Natural killer cell (primary cell): Measurements from ENCODE around the gene DCAF7. TPM values are rescaled to one million over a fixed set of nuclear protein-coding genes. Genes with fewer than 3 reads are reported as not detected.

Source experiments
- ATAC-seq, 3 donors: fragments of 150-1000 bp in 2 of 3; fragments of 200-7000 bp in 1 of 3; cut with Tn5 transposase; 1 replicate in 1 of 3; 2 replicates in 2 of 3; pipeline ENCODE4 v1.10.0; 2021; ENCODE audit warnings: mild to moderate bottlenecking in 2 of 3, moderate library complexity in 2 of 3
- DNase-seq, 2 donors: peaks; one replicate each; pipeline versions ENCODE4 v3.0.0 to v3.0.0-alpha.2; 2013 to 2021; ENCODE audit warnings: mixed read lengths in 1 of 2
- H3K27ac ChIP-seq: one replicate; pipeline ENCODE4 v1.5.1; 2013; ENCODE audit warnings: mild to moderate bottlenecking, low read length
- H3K27me3 ChIP-seq: one replicate; pipeline ENCODE4 v1.6.1; 2013; ENCODE audit warnings: low read length; ENCODE audit not compliant: control insufficient read depth, insufficient read depth
- H3K36me3 ChIP-seq: one replicate; pipeline ENCODE4 v1.6.1; 2013; ENCODE audit warnings: low read length; ENCODE audit not compliant: control insufficient read depth, insufficient read depth
- H3K4me1 ChIP-seq: one replicate; pipeline ENCODE4 v1.6.1; 2013; ENCODE audit warnings: low read length; ENCODE audit not compliant: control insufficient read depth, insufficient read depth
- H3K4me3 ChIP-seq: one replicate; pipeline ENCODE4 v1.5.1; 2013; ENCODE audit warnings: low read length
- H3K9me3 ChIP-seq: one replicate; pipeline ENCODE4 v1.6.1; 2013; ENCODE audit warnings: low read length; ENCODE audit not compliant: control insufficient read depth, insufficient read depth
- H3K27ac Mint-ChIP-seq, 2 donors: one replicate each; pipeline ENCODE4 v1.8.0; 2022; ENCODE audit warnings: mild to moderate bottlenecking in 2 of 2, mixed read lengths in 2 of 2, moderate library complexity in 1 of 2
- H3K27me3 Mint-ChIP-seq, 2 donors: one replicate each; pipeline ENCODE4 v1.8.0; 2022; ENCODE audit warnings: low read depth in 2 of 2, mixed read lengths in 2 of 2
- H3K36me3 Mint-ChIP-seq: one replicate; pipeline ENCODE4 v1.8.0; 2022; ENCODE audit warnings: mixed read lengths
- H3K4me1 Mint-ChIP-seq, 2 donors: one replicate each; pipeline ENCODE4 v1.8.0; 2022; ENCODE audit warnings: mixed read lengths in 2 of 2
- H3K4me3 Mint-ChIP-seq: one replicate; pipeline ENCODE4 v1.8.0; 2022; ENCODE audit warnings: mild to moderate bottlenecking, moderate library complexity, mixed read lengths
- H3K9me3 Mint-ChIP-seq, 2 donors: one replicate each; pipeline ENCODE4 v1.8.0; 2022; ENCODE audit warnings: mixed read lengths in 2 of 2
- WGBS: methylation state at CpG from one replicate; pipeline ENCODE4 v1.1.7; 2013; ENCODE audit warnings: missing lambda C conversion rate; ENCODE audit not compliant: insufficient coverage; 5-methylcytosine and 5-hydroxymethylcytosine counted together
- intact Hi-C: fragments of 100-400 bp; cut with micrococcal nuclease; formaldehyde crosslinking; loops from one replicate; pipeline ENCODE4 v1.14.2; 2022
- total RNA-seq, 4 donors: library from RNA; stranded (reverse); fragments of 120-200 nt in 1 of 4; gene quantifications; one replicate each; pipeline versions ENCODE4 v1.2.3 to v1.2.4, GENCODE V29; 2013 to 2022
- TF ChIP-seq, protein P1 (sequence below): fragments of 200-600 bp; IDR thresholded peaks from one replicate; pipeline ENCODE4 v1.8.0; 2022; ENCODE audit warnings: antibody characterized with exemption

Gene DCAF7
- total RNA-seq, 3 donors from 2014 or later (not counting 1 experiment from before 2014, with no cell fraction given), result 55.5 to 83.5 (median 72.2) TPM

DNA sequence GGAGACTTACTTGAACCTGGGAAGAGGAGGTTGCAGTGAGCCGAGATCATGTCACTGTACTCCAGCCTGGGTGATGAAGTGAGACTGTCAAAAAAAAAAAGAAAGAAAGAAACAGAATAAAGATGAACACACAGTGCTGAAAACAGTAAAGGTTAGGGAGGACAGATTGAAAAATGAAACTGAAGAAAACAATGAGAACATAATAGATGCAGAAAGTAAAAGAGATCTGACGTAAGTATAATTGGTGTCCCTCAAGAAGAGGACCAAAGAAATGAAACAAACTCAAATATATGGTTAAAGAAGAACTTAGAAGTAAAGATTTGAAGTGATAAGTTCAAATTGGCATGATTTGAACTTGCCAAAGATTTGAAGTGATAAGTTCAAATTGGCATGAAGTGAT is 7.1 kb downstream of the DCAF7 start:
- H3K27me3 Mint-ChIP-seq, result no peaks in the 10 kb centered on the region
- ATAC-seq, result no peak
- WGBS, result 92% methylated on average over 2 of the region's 2 CpGs

DNA sequence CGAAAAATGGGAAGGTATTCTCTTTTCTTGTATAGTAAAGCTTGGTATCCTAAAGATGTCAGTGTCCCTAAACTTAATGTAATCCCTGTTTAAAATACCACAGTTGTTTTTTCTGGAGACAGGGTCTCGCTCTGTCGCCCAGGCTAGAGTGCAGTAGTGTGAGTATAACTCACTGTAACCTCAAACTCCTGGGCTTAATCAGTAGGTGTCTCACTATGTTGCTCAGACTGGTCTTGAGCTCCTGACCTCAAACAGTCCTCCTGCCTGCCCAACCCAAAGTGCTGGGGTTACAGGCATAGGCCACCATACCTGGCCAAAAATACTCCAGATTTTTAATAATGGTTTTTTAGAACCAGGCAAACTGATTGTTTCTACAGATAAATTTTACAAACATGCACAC is 8.2 kb downstream of the DCAF7 start:
- no peaks in the 10 kb centered on the region for H3K9me3 ChIP-seq
- Mint-ChIP-seq H3K9me3 (no peaks in the 10 kb centered on the region), H3K27me3 (no peaks in the 10 kb centered on the region), H3K36me3 (no peaks in the 10 kb centered on the region), H3K4me3 (no peak overlapping the region), H3K27ac (peak overlapping the region in 1 of 2 donors; percentile 34), H3K4me1 (peaks cover 58 to 78% of the 10 kb centered on the region in 2 donors)
- peaks cover 14% of the 10 kb centered on the region for H3K4me1 ChIP-seq
- H3K27me3 ChIP-seq, result no peaks in the 10 kb centered on the region
- DNase-seq (no peak), ATAC-seq (no peak)
- no peaks in the 10 kb centered on the region for H3K36me3 ChIP-seq
- H3K27ac ChIP-seq, result no peak overlapping the region
- TF ChIP-seq, protein P1, sequence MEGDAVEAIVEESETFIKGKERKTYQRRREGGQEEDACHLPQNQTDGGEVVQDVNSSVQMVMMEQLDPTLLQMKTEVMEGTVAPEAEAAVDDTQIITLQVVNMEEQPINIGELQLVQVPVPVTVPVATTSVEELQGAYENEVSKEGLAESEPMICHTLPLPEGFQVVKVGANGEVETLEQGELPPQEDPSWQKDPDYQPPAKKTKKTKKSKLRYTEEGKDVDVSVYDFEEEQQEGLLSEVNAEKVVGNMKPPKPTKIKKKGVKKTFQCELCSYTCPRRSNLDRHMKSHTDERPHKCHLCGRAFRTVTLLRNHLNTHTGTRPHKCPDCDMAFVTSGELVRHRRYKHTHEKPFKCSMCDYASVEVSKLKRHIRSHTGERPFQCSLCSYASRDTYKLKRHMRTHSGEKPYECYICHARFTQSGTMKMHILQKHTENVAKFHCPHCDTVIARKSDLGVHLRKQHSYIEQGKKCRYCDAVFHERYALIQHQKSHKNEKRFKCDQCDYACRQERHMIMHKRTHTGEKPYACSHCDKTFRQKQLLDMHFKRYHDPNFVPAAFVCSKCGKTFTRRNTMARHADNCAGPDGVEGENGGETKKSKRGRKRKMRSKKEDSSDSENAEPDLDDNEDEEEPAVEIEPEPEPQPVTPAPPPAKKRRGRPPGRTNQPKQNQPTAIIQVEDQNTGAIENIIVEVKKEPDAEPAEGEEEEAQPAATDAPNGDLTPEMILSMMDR, result no peak
- intact Hi-C loops, result no loop called here
- WGBS, result 95% methylated on average over 3 of the region's 3 CpGs
- no peak overlapping the region for H3K4me3 ChIP-seq

More for the DNA sequence above, 7.1 kb downstream of the DCAF7 start:
- Mint-ChIP-seq H3K9me3 (no peaks in the 10 kb centered on the region), H3K27ac (peak overlapping the region; percentile 63 to 78), H3K4me1 (peaks cover 61 to 82% of the 10 kb centered on the region in 2 donors), H3K4me3 (no peak overlapping the region), H3K36me3 (no peaks in the 10 kb centered on the region)
- Histone ChIP-seq H3K9me3 (no peaks in the 10 kb centered on the region), H3K4me3 (no peak overlapping the region), H3K27me3 (no peaks in the 10 kb centered on the region), H3K4me1 (peaks cover 12% of the 10 kb centered on the region), H3K27ac (no peak overlapping the region), H3K36me3 (no peaks in the 10 kb centered on the region)
- TF ChIP-seq, protein P1, result no peak
- intact Hi-C loops, result no loop called here
- no peak for DNase-seq

DNA sequence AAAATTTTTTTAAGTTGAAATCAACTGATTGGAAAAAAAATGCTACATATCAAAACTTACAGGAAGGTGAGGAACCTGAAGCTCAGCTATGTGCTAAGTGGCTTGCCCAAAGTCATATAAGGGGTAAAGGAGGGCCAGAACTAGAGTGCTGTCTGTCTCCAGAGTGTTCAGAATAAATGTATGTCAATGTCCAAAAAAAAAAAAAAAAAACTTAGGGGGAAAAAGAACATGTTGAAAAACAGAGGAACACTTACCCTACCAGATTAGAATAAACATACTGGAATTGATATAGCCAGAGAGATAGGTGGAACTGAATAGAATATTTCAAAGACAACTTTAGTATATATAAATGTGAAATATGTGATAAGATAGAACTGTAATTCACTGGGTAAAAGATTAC is 11.5 kb downstream of the DCAF7 start:
- H3K4me1 ChIP-seq, result peaks cover 8% of the 10 kb centered on the region
- Mint-ChIP-seq H3K36me3 (no peaks in the 10 kb centered on the region), H3K4me3 (peak overlapping the region; percentile 50), H3K27me3 (no peaks in the 10 kb centered on the region), H3K4me1 (peaks cover 48 to 66% of the 10 kb centered on the region in 2 donors), H3K27ac (peak overlapping the region; percentile 65 to 84), H3K9me3 (no peaks in the 10 kb centered on the region)
- TF ChIP-seq, protein P1, result no peak
- intact Hi-C loops, result no loop called here
- no peak for DNase-seq
- no peak overlapping the region for H3K4me3 ChIP-seq
- ATAC-seq, result no peak
- H3K27ac ChIP-seq, result no peak overlapping the region
- H3K36me3 ChIP-seq, result no peaks in the 10 kb centered on the region
- no peaks in the 10 kb centered on the region for H3K9me3 ChIP-seq
- H3K27me3 ChIP-seq, result no peaks in the 10 kb centered on the region

DNA sequence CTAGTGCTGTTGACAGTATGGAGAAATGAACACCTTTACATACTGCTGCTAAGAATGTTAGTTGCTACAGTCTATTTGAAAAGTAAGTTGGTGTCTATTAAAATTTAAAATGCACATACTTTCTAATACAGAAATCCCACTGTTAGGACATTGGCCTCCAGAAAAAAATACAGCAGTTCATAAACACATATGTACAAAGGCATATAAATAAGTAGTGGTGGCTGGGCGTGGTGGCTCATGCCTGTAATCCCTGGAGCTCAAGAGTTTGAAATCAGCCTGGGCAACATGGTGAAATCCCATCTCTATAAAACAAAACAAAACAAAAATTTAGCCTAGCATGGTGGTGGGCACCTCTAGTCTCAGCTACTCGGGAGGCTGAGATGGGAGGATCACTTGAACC is 13.1 kb downstream of the DCAF7 start:
- Histone ChIP-seq H3K27me3 (no peaks in the 10 kb centered on the region), H3K27ac (no peak overlapping the region), H3K36me3 (no peaks in the 10 kb centered on the region), H3K9me3 (no peaks in the 10 kb centered on the region), H3K4me1 (peaks cover 8% of the 10 kb centered on the region), H3K4me3 (no peak overlapping the region)
- Mint-ChIP-seq H3K27ac (peak overlapping the region; percentile 76 to 79), H3K9me3 (no peaks in the 10 kb centered on the region), H3K4me3 (no peak overlapping the region), H3K36me3 (no peaks in the 10 kb centered on the region), H3K27me3 (no peaks in the 10 kb centered on the region), H3K4me1 (peaks cover 56 to 68% of the 10 kb centered on the region in 2 donors)
- WGBS, result 90% methylated on average over 2 of the region's 2 CpGs
- no peak for DNase-seq
- TF ChIP-seq, protein P1, result no peak
- intact Hi-C loops, result no loop called here
- no peak for ATAC-seq
